ENCODE measurements around the gene RNF151. TPM values are rescaled to one million over a fixed set of nuclear protein-coding genes. Genes with fewer than 3 reads are reported as not detected.

The RNF151 gene
- total and polyA plus RNA-seq, 2 of the 13 experiments (the other 11 are each of a cell fraction or from before 2014, with no cell fraction given): not detected

DNA sequence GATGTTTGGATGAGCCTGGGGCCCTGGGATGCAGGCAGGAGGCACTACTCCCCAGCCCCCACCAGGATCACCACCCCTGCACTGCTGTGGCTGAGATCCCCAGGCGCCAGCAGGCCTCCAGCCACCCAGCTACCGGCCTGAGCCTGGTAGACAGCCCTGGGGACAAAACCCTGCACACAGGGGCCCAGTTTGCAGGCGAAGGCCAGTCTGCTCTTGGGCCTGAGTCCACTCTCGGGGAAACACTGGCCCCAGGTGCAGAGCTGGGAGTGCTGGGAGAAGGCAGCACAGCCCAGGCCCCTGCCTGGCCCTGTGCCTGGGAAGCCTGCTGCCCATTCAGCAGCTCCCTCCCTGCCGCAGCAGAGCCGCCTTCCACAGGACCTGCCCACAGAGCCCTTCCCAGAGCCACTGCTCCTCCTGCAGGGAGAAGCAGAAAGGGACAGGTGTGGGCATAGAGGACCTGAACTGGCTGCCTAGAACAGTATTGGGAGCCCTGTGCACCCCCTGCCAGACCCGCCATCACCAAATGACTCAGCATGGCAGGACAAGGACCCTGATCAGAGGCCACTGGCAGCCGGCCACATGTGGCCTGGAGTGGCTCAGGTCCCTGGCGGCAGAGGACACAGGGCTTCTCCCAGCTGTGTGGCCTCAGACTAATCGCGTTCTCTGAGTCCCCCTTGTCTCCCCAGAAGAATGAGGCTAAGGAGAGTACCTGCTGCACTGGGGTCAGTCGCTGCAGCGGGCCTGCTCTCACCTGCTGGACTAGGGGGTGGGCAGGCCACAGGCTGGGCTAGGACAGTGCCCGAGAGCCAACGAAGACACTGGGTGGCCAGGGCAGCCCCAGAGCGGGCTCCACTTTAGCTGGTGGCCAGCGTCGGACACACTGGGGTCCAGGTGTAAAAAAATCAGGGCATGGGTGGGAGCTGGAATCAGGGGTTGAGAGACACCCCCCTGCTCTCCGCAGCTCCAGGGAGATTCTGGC, 34.3 kb upstream of the RNF151 start (continued):
- TF ChIP-seq, protein P1, sequence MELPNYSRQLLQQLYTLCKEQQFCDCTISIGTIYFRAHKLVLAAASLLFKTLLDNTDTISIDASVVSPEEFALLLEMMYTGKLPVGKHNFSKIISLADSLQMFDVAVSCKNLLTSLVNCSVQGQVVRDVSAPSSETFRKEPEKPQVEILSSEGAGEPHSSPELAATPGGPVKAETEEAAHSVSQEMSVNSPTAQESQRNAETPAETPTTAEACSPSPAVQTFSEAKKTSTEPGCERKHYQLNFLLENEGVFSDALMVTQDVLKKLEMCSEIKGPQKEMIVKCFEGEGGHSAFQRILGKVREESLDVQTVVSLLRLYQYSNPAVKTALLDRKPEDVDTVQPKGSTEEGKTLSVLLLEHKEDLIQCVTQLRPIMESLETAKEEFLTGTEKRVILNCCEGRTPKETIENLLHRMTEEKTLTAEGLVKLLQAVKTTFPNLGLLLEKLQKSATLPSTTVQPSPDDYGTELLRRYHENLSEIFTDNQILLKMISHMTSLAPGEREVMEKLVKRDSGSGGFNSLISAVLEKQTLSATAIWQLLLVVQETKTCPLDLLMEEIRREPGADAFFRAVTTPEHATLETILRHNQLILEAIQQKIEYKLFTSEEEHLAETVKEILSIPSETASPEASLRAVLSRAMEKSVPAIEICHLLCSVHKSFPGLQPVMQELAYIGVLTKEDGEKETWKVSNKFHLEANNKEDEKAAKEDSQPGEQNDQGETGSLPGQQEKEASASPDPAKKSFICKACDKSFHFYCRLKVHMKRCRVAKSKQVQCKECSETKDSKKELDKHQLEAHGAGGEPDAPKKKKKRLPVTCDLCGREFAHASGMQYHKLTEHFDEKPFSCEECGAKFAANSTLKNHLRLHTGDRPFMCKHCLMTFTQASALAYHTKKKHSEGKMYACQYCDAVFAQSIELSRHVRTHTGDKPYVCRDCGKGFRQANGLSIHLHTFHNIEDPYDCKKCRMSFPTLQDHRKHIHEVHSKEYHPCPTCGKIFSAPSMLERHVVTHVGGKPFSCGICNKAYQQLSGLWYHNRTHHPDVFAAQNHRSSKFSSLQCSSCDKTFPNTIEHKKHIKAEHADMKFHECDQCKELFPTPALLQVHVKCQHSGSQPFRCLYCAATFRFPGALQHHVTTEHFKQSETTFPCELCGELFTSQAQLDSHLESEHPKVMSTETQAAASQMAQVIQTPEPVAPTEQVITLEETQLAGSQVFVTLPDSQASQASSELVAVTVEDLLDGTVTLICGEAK (IDR thresholded peaks at IDR 0.05): no peak
- TF ChIP-seq, protein P1 (CRISPR knock-in tag; IDR thresholded peaks at IDR 0.05): no peak
- no peak for TF ChIP-seq ZNF17 (CRISPR knock-in tag; IDR thresholded peaks at IDR 0.05)
- peak; percentile 47; the same call in 1 of the 2 replicates for TF ChIP-seq ZNF770 (CRISPR knock-in tag; IDR thresholded peaks at IDR 0.05)
- no peak for TF ChIP-seq POGK (CRISPR knock-in tag; conservative IDR thresholded peaks at IDR 0.05)
- TF ChIP-seq ETV5 (CRISPR knock-in tag; IDR thresholded peaks at IDR 0.05; ENCODE audit: borderline replicate concordance): no peak
- TF ChIP-seq GTF2F1 (IDR thresholded peaks at IDR 0.05; ENCODE audit: low read length): no peak
- peak; percentile 33; the same call in 1 of the 2 replicates for TF ChIP-seq MED1 (CRISPR knock-in tag; IDR thresholded peaks at IDR 0.05)
- peak; percentile 79 for TF ChIP-seq ZMYM3 (CRISPR knock-in tag; IDR thresholded peaks at IDR 0.05)
- TF ChIP-seq, protein P2, sequence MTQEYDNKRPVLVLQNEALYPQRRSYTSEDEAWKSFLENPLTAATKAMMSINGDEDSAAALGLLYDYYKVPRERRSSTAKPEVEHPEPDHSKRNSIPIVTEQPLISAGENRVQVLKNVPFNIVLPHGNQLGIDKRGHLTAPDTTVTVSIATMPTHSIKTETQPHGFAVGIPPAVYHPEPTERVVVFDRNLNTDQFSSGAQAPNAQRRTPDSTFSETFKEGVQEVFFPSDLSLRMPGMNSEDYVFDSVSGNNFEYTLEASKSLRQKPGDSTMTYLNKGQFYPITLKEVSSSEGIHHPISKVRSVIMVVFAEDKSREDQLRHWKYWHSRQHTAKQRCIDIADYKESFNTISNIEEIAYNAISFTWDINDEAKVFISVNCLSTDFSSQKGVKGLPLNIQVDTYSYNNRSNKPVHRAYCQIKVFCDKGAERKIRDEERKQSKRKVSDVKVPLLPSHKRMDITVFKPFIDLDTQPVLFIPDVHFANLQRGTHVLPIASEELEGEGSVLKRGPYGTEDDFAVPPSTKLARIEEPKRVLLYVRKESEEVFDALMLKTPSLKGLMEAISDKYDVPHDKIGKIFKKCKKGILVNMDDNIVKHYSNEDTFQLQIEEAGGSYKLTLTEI (CRISPR knock-in tag; conservative IDR thresholded peaks at IDR 0.05): no peak
- TF ChIP-seq KDM2A (CRISPR knock-in tag; IDR thresholded peaks at IDR 0.05; ENCODE audit: borderline replicate concordance, low read depth): 0 out of 2 replicates have a peak, but pooled peaks have one; percentile 40
- TF ChIP-seq FOSL2 (CRISPR knock-in tag; IDR thresholded peaks at IDR 0.05): peak; percentile 38; the same call in 1 of the 2 replicates
- TF ChIP-seq ZNF296 (CRISPR knock-in tag; conservative IDR thresholded peaks at IDR 0.05): no peak

Measured in HepG2 (cell line).